ENCODE results near the gene ZNF841. TPM values are rescaled to one million over a fixed set of nuclear protein-coding genes. Genes with fewer than 3 reads are reported as not detected.

Gene ZNF841
- total RNA-seq (6.4 TPM), polyA plus RNA-seq (13.7 TPM)
- long read RNA-seq, donor 1, result 0 reads
- long read RNA-seq, donor 2, partial matches to known transcripts, result 0 of 1 reads
- long read RNA-seq, donor 2, other reads (novel, unspliced or antisense), result 0 of 1 reads
- long read RNA-seq, donor 3, result 0 reads
- long read RNA-seq, donor 4, partial matches to known transcripts, result 0 of 1 reads
- long read RNA-seq, donor 4, other reads (novel, unspliced or antisense), result 0 of 1 reads
- long read RNA-seq, donor 5, partial matches to known transcripts, result 0 of 2 reads
- long read RNA-seq, donor 5, other reads (novel, unspliced or antisense), result 0 of 2 reads
- long read RNA-seq, donor 6, result 0 reads
- long read RNA-seq, donor 7, result 0 reads
- long read RNA-seq, donor 8, result 0 reads
- long read RNA-seq, donor 9, partial matches to known transcripts, result 0 of 1 reads
- long read RNA-seq, donor 9, other reads (novel, unspliced or antisense), result 0 of 1 reads
- long read RNA-seq, donor 10, result 0 reads

- Histone ChIP-seq H3K27ac (ENCODE audit: low read depth in 1 of 2, low read length in 1 of 2) (peak within 1 kb of the TSS; percentile 33 to 85), H3K36me3 (ENCODE audit: control insufficient read depth in 2 of 2, insufficient read depth in 2 of 2, low read length in 1 of 2) (no peaks in the 10 kb centered on the region), H3K9me3 (ENCODE audit: control insufficient read depth in 2 of 2, insufficient read depth in 1 of 2, low read length in 1 of 2) (peaks cover 6 to 27% of the 10 kb centered on the region in 2 donors), H3K27me3 (ENCODE audit: control insufficient read depth in 2 of 2, insufficient read depth in 1 of 2, low read length in 1 of 2) (no peaks in the 10 kb centered on the region), H3K4me1 (ENCODE audit: control insufficient read depth in 2 of 2, insufficient read depth in 2 of 2, low read length in 2 of 2) (peaks cover 4 to 5% of the 10 kb centered on the region in 2 donors), H3K4me3 (ENCODE audit: low read length in 2 of 2) (peak within 1 kb of the TSS; percentile 58 to 60)
- peak; percentile 21 to 79 (median 40) for DNase-seq (ENCODE audit: low read depth in 6 of 9, low spot score in 9 of 9)
- 5% methylated on average over 59 of the region's 59 CpGs for whole genome bisulfite sequencing
These were observed at the start of gene ZNF841 for GRCh38 chr19:52095172-52096014. Gene ZNF841 (minus strand): TSS chr19:52095765. CDS start chr19:52084801, 10,964 bp downstream.

GRCh38 chr19:52142001-52142595 lies 46.5 kb upstream of the ZNF841 start:
- H3K27me3 ChIP-seq (ENCODE audit: control insufficient read depth in 2 of 2, insufficient read depth in 1 of 2, low read length in 1 of 2), result no peaks in the 10 kb centered on the region
- DNase-seq (ENCODE audit: low read depth in 6 of 9, low spot score in 9 of 9), result no peak
- H3K4me1 ChIP-seq (ENCODE audit: control insufficient read depth in 2 of 2, insufficient read depth in 2 of 2, low read length in 2 of 2), result peaks cover 6 to 11% of the 10 kb centered on the region in 2 donors
- H3K9me3 ChIP-seq (ENCODE audit: control insufficient read depth in 2 of 2, insufficient read depth in 1 of 2, low read length in 1 of 2), result peaks cover 0 to 24% of the 10 kb centered on the region in 2 donors
- 85% methylated on average over 3 of the region's 3 CpGs for WGBS
- H3K27ac ChIP-seq (ENCODE audit: low read depth in 1 of 2, low read length in 1 of 2), result no peak overlapping the region
- H3K36me3 ChIP-seq (ENCODE audit: control insufficient read depth in 2 of 2, insufficient read depth in 2 of 2, low read length in 1 of 2), result no peaks in the 10 kb centered on the region
- no peak overlapping the region for H3K4me3 ChIP-seq (ENCODE audit: low read length in 2 of 2)

- peaks cover 6 to 11% of the 10 kb centered on the region in 2 donors for H3K4me1 ChIP-seq (ENCODE audit: control insufficient read depth in 2 of 2, insufficient read depth in 2 of 2, low read length in 2 of 2)
- DNase-seq (ENCODE audit: low read depth in 6 of 9, low spot score in 9 of 9), result no peak
- no peaks in the 10 kb centered on the region for H3K36me3 ChIP-seq (ENCODE audit: control insufficient read depth in 2 of 2, insufficient read depth in 2 of 2, low read length in 1 of 2)
- no peaks in the 10 kb centered on the region for H3K27me3 ChIP-seq (ENCODE audit: control insufficient read depth in 2 of 2, insufficient read depth in 1 of 2, low read length in 1 of 2)
- no peak overlapping the region for H3K27ac ChIP-seq (ENCODE audit: low read depth in 1 of 2, low read length in 1 of 2)
- no peak overlapping the region for H3K4me3 ChIP-seq (ENCODE audit: low read length in 2 of 2)
- 98% methylated on average over 2 of the region's 2 CpGs for WGBS
- peaks cover 0 to 20% of the 10 kb centered on the region in 2 donors for H3K9me3 ChIP-seq (ENCODE audit: control insufficient read depth in 2 of 2, insufficient read depth in 1 of 2, low read length in 1 of 2)
These were observed 45.6 kb upstream of the ZNF841 start for GRCh38 chr19:52141203-52141602.

- WGBS, result 29% methylated on average over 22 of the region's 22 CpGs
- Histone ChIP-seq H3K36me3 (ENCODE audit: control insufficient read depth in 2 of 2, insufficient read depth in 2 of 2, low read length in 1 of 2) (no peaks in the 10 kb centered on the region), H3K27ac (ENCODE audit: low read depth in 1 of 2, low read length in 1 of 2) (peak overlapping the region; percentile 31 to 35), H3K4me3 (ENCODE audit: low read length in 2 of 2) (peak overlapping the region; percentile 90 to 93), H3K4me1 (ENCODE audit: control insufficient read depth in 2 of 2, insufficient read depth in 2 of 2, low read length in 2 of 2) (peaks cover 6 to 11% of the 10 kb centered on the region in 2 donors), H3K27me3 (ENCODE audit: control insufficient read depth in 2 of 2, insufficient read depth in 1 of 2, low read length in 1 of 2) (no peaks in the 10 kb centered on the region), H3K9me3 (ENCODE audit: control insufficient read depth in 2 of 2, insufficient read depth in 1 of 2, low read length in 1 of 2) (peaks cover 0 to 26% of the 10 kb centered on the region in 2 donors)
- no peak for DNase-seq (ENCODE audit: low read depth in 6 of 9, low spot score in 9 of 9)
These were observed 44.6 kb upstream of the ZNF841 start for GRCh38 chr19:52140032-52140710.

DNA sequence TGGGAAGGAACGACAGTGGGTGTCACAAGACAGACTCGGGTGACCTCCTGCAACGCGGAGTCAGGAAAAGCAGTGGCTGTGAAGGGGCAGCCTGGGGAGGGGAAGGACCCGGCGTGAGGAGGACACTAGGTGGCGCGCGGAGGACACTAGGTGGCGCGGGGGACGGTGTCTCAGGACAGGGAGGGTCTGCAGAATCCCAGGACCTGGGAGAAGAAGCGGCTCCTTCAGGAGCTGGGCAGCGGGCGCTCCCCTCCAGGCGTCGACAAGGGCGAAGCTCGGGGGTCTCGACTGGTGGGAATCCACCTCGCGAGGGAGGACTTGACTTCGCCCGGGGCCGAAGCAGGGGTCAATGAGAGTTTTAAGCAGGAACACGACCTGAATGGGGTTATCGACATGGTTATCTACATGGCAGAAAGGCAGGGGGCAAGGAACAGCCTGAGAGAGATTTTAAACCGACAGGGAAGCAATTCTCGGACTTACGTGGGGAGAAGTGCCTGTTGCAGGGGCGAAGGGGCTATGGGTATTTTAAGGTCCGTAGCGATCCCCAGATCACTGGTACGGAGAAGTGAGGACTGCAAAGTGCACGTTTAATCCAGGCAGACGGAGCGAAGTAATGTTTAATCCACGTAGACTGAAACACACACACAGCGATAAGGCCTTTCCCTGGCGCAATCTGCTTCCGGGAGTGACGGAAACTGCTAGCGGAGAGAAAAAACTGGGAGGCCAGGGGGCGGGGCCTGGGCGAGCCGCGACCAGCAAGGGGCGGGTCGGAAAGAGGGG lies 43.9 kb upstream of the ZNF841 start, which contains the start of gene ZNF616:
TSS of gene ZNF616 (minus strand) at position 687 of the 780 bp plus-strand sequence. CDS start 9,426 bp downstream, outside the sequence.
- WGBS, result under 1% methylated on average over 49 of the region's 49 CpGs
- H3K4me1 ChIP-seq (ENCODE audit: control insufficient read depth in 2 of 2, insufficient read depth in 2 of 2, low read length in 2 of 2), result peaks cover 6 to 11% of the 10 kb centered on the region in 2 donors
- peak; percentile 79 to 96 (median 90) for DNase-seq (ENCODE audit: low read depth in 6 of 9, low spot score in 9 of 9)
- no peaks in the 10 kb centered on the region for H3K27me3 ChIP-seq (ENCODE audit: control insufficient read depth in 2 of 2, insufficient read depth in 1 of 2, low read length in 1 of 2)
- no peaks in the 10 kb centered on the region for H3K36me3 ChIP-seq (ENCODE audit: control insufficient read depth in 2 of 2, insufficient read depth in 2 of 2, low read length in 1 of 2)
- peaks cover 0 to 34% of the 10 kb centered on the region in 2 donors for H3K9me3 ChIP-seq (ENCODE audit: control insufficient read depth in 2 of 2, insufficient read depth in 1 of 2, low read length in 1 of 2)
- H3K4me3 ChIP-seq (ENCODE audit: low read length in 2 of 2), result peak within 1 kb of the TSS; percentile 90 to 93
- H3K27ac ChIP-seq (ENCODE audit: low read depth in 1 of 2, low read length in 1 of 2), result peak within 1 kb of the TSS; percentile 85 to 93

- Histone ChIP-seq H3K9me3 (ENCODE audit: control insufficient read depth in 2 of 2, insufficient read depth in 1 of 2, low read length in 1 of 2) (peaks cover under 1 to 38% of the 10 kb centered on the region in 2 donors), H3K4me3 (ENCODE audit: low read length in 2 of 2) (peak overlapping the region; percentile 90 to 93), H3K36me3 (ENCODE audit: control insufficient read depth in 2 of 2, insufficient read depth in 2 of 2, low read length in 1 of 2) (no peaks in the 10 kb centered on the region), H3K4me1 (ENCODE audit: control insufficient read depth in 2 of 2, insufficient read depth in 2 of 2, low read length in 2 of 2) (peaks cover 6 to 11% of the 10 kb centered on the region in 2 donors), H3K27ac (ENCODE audit: low read depth in 1 of 2, low read length in 1 of 2) (peak overlapping the region in 1 of 2 donors; percentile 85), H3K27me3 (ENCODE audit: control insufficient read depth in 2 of 2, insufficient read depth in 1 of 2, low read length in 1 of 2) (no peaks in the 10 kb centered on the region)
- DNase-seq (ENCODE audit: low read depth in 6 of 9, low spot score in 9 of 9), result peak in 1 of 9 donors; percentile 5
- 0% methylated on average over 7 of the region's 7 CpGs for WGBS
These were observed 43.4 kb upstream of the ZNF841 start for GRCh38 chr19:52138983-52139251.

GRCh38 chr19:52138278-52138982 lies 42.9 kb upstream of the ZNF841 start:
- H3K9me3 ChIP-seq (ENCODE audit: control insufficient read depth in 2 of 2, insufficient read depth in 1 of 2, low read length in 1 of 2), result peaks cover 2 to 43% of the 10 kb centered on the region in 2 donors
- no peaks in the 10 kb centered on the region for H3K36me3 ChIP-seq (ENCODE audit: control insufficient read depth in 2 of 2, insufficient read depth in 2 of 2, low read length in 1 of 2)
- DNase-seq (ENCODE audit: low read depth in 6 of 9, low spot score in 9 of 9), result peak in 5 of 9 donors; percentile 2 to 35 (median 9)
- WGBS, result 15% methylated on average over 14 of the region's 14 CpGs
- H3K27me3 ChIP-seq (ENCODE audit: control insufficient read depth in 2 of 2, insufficient read depth in 1 of 2, low read length in 1 of 2), result no peaks in the 10 kb centered on the region
- peaks cover 6 to 11% of the 10 kb centered on the region in 2 donors for H3K4me1 ChIP-seq (ENCODE audit: control insufficient read depth in 2 of 2, insufficient read depth in 2 of 2, low read length in 2 of 2)
- H3K4me3 ChIP-seq (ENCODE audit: low read length in 2 of 2), result peak overlapping the region; percentile 90 to 93
- H3K27ac ChIP-seq (ENCODE audit: low read depth in 1 of 2, low read length in 1 of 2), result peak overlapping the region in 1 of 2 donors; percentile 52
